NB4 (cell line): ENCODE measurements around the gene CYP17A1.
"Not testable (repeated sequence)": the region's sequence is repeated elsewhere in the genome, so short reads cannot be mapped to it uniquely, and the experiment has no call there.

Experiments used
- DNase-seq: peaks from one replicate; pipeline ENCODE4 v3.0.0; 2010; ENCODE audit warnings: low read depth
- H3K4me3 ChIP-seq: one replicate; pipeline ENCODE4 v1.5.1; 2011; ENCODE audit warnings: mild to moderate bottlenecking, low read depth, low read length, moderate library complexity
- CTCF ChIP-seq: IDR thresholded peaks from one replicate; pipeline ENCODE4 v1.5.1; 2012; ENCODE audit warnings: low read depth, low read length
- MAX ChIP-seq: IDR thresholded peaks from 2 replicates; pipeline ENCODE4 v1.6.1; 2011; ENCODE audit warnings: low read depth, low read length
- MYC ChIP-seq: IDR thresholded peaks from 2 replicates; pipeline ENCODE4 v1.6.1; 2011; ENCODE audit warnings: low read depth, low read length
- POLR2A ChIP-seq: IDR thresholded peaks from 2 replicates; pipeline ENCODE4 v1.6.1; 2011; ENCODE audit warnings: mild to moderate bottlenecking; ENCODE audit not compliant: insufficient read length; ENCODE audit errors: extremely low read depth

Gene CYP17A1

GRCh38 chr10:102859911-102860310 lies 22.7 kb upstream of the CYP17A1 start:
- TF ChIP-seq POLR2A (no peak), CTCF (no peak), MAX (no peak), MYC (no peak)
- DNase-seq: no peak
- H3K4me3 ChIP-seq: no peak overlapping the region

- no peak for DNase-seq
- TF ChIP-seq CTCF (no peak), MAX (no peak), MYC (no peak), POLR2A (no peak)
- no peak overlapping the region for H3K4me3 ChIP-seq
Observed at GRCh38 chr10:102856758-102857424, 19.7 kb upstream of the CYP17A1 start.

- peak; percentile 69 for TF ChIP-seq MYC
- peak; percentile 77 for TF ChIP-seq MAX
- H3K4me3 ChIP-seq: not testable (repeated sequence)
- peak; percentile 98 for DNase-seq
Observed at GRCh38 chr10:102855731-102856436, 18.7 kb upstream of the CYP17A1 start.

GRCh38 chr10:102853237-102853636 lies 16.0 kb upstream of the CYP17A1 start:
- not testable (repeated sequence) for H3K4me3 ChIP-seq, DNase-seq

- DNase-seq: no peak
- H3K4me3 ChIP-seq: no peak overlapping the region
- no peak for TF ChIP-seq CTCF
- TF ChIP-seq MAX: no peak
- no peak for TF ChIP-seq MYC
- TF ChIP-seq POLR2A: no peak
Observed at GRCh38 chr10:102850025-102850518, 12.9 kb upstream of the CYP17A1 start.

GRCh38 chr10:102845352-102845902 lies 8.2 kb upstream of the CYP17A1 start:
- no peak overlapping the region for H3K4me3 ChIP-seq
- DNase-seq: no peak
- TF ChIP-seq CTCF (no peak), MAX (no peak), MYC (no peak), POLR2A (no peak)

GRCh38 chr10:102844190-102844776 lies 7.1 kb upstream of the CYP17A1 start:
- not testable (repeated sequence) for H3K4me3 ChIP-seq, DNase-seq

- H3K4me3 ChIP-seq, DNase-seq: not testable (repeated sequence)
Observed at GRCh38 chr10:102843139-102843538, 5.9 kb upstream of the CYP17A1 start.
